MM.1S (cell line): ENCODE measurements around the gene NTM.

Experiments used
- CTCF ChIP-seq: fragments of 300-600 bp; sonication (generic); IDR thresholded peaks from 2 replicates; pipeline ENCODE4 v1.5.1; 2016; ENCODE audit warnings: antibody characterized with exemption, low read length, mixed read lengths
- EZH2 ChIP-seq: fragments of 300-600 bp; sonication (generic); optimal IDR thresholded peaks from 2 replicates; pipeline ENCODE3; 2017; ENCODE audit warnings: low read depth, mild to moderate bottlenecking, antibody characterized with exemption, low read length, mixed read lengths
- EZH2phosphoT487 ChIP-seq: fragments of 300-600 bp; sonication (generic); IDR thresholded peaks from 2 replicates; pipeline ENCODE4 v1.6.1; 2018; ENCODE audit warnings: antibody characterized with exemption, low read length

GRCh38 chr11:131816051-131816450, 445.6 kb downstream of the NTM start:
- TF ChIP-seq EZH2, result no peak
- no peak for TF ChIP-seq CTCF
- no peak for TF ChIP-seq EZH2phosphoT487
